A673 (cell line): Measurements from ENCODE around the gene DNAJC1. TPM values are rescaled to one million over a fixed set of nuclear protein-coding genes. Genes with fewer than 3 reads are reported as not detected.

Source experiments
- BruUV-seq: library from RNA; stranded (reverse); fragments of 400-500 nt; replicated peaks from 2 replicates; lab custom pipeline; 2021; lab: Mats Ljungman, UMichigan
- CTCF ChIA-PET: fragments of 300-600 bp; sonication (Branson Sonifier 250); formaldehyde crosslinking; loops from one replicate; lab custom pipeline; 2022; ENCODE audit warnings: antibody characterized with exemption; lab: Charles Lee
- POLR2A ChIA-PET: fragments of 300-600 bp; sonication (Branson Sonifier 250); formaldehyde crosslinking; loops from one replicate; lab custom pipeline; 2022; ENCODE audit warnings: antibody characterized with exemption; ENCODE audit not compliant: low non-redundant PET; lab: Charles Lee
- DNase-seq: peaks from one replicate; pipeline ENCODE4 v3.0.0-alpha.2; 2015; ENCODE audit warnings: low spot score
- H3K27ac ChIP-seq: fragments of 200-600 bp; sonication (generic); 2 replicates; pipeline ENCODE4 v1.5.1; 2016; ENCODE audit warnings: mixed run types, low read depth, mild to moderate bottlenecking, mixed read lengths, antibody characterized with exemption, low read length; ENCODE audit not compliant: poor library complexity, severe bottlenecking
- H3K27me3 ChIP-seq: fragments of 200-600 bp; sonication (generic); replicated peaks from 2 replicates; pipeline ENCODE4 v1.6.1; 2017; ENCODE audit warnings: mixed run types, low read depth, mild to moderate bottlenecking, mixed read lengths, antibody characterized with exemption, low read length; ENCODE audit not compliant: insufficient read depth, poor library complexity
- H3K36me3 ChIP-seq: fragments of 200-600 bp; sonication (generic); 2 replicates; pipeline ENCODE4 v1.6.1; 2016; ENCODE audit warnings: mixed run types, mild to moderate bottlenecking, mixed read lengths, antibody characterized with exemption, low read length; ENCODE audit not compliant: insufficient read depth, poor library complexity, severe bottlenecking
- H3K4me1 ChIP-seq: fragments of 200-600 bp; sonication (generic); 2 replicates; pipeline ENCODE4 v1.6.1; 2017; ENCODE audit warnings: mixed run types, mild to moderate bottlenecking, mixed read lengths, antibody characterized with exemption, low read length; ENCODE audit not compliant: insufficient read depth, poor library complexity, severe bottlenecking
- H3K4me3 ChIP-seq: fragments of 200-600 bp; sonication (generic); 2 replicates; pipeline ENCODE4 v1.5.1; 2016; ENCODE audit warnings: low read depth, mixed run types, mild to moderate bottlenecking, mixed read lengths, low read length; ENCODE audit not compliant: poor library complexity, severe bottlenecking
- H3K9me3 ChIP-seq: fragments of 200-600 bp; sonication (generic); 2 replicates; pipeline ENCODE4 v1.6.1; 2016; ENCODE audit warnings: mixed run types, low read depth, mild to moderate bottlenecking, mixed read lengths, antibody characterized with exemption, low read length; ENCODE audit not compliant: poor library complexity, severe bottlenecking
- CTCF ChIP-seq: fragments of 300-800, 200-600 bp; sonication (generic); conservative IDR thresholded peaks from 2 replicates; pipeline ENCODE4 v1.5.1; 2017; ENCODE audit warnings: low read depth, mild to moderate bottlenecking, antibody characterized with exemption, low read length, moderate library complexity, mixed read lengths
- EZH2 ChIP-seq: fragments of 200-600 bp; sonication (generic); IDR thresholded peaks from 2 replicates; pipeline ENCODE4 v1.6.1; 2017; ENCODE audit warnings: borderline replicate concordance, low read depth, mild to moderate bottlenecking, mixed read lengths, antibody characterized with exemption, low read length; ENCODE audit not compliant: poor library complexity, severe bottlenecking
- intact Hi-C: fragments of 100-400 bp; cut with micrococcal nuclease; formaldehyde crosslinking; loops from one replicate; pipeline ENCODE4 v1.10.0; 2022; ENCODE audit not compliant: unreplicated experiment
- total RNA-seq: library from RNA; stranded (reverse); gene quantifications from 2 replicates; pipeline ENCODE4 v1.2.3, GENCODE V29; 2021

Gene DNAJC1
- total RNA-seq, 1 experiment from 2014 or later: 21.2 TPM

DNA sequence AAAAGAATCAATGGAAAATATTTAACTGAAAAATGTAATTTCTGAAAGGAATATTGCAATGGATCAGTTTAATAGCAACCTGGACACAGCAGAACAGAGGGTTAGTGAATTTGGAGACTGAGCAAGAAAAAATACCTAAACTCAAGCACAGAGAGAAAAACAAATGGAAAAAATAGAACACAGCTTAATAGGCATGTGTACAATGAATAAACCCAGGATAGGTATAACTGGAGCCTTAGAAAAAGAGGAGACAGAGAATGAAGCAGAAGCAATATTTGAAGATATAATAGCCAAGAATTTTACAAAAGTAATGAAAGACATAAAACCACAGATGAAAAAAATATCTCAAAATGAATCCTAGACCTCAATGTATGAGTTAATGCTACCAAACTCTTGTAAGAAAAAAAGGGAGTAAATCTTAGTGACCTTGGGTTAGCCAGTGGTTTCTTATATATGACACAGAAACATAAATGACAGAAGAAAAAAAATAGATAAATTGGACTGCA is 2.9 kb upstream of the DNAJC1 start:
- Histone ChIP-seq H3K27me3 (no peaks in the 10 kb centered on the region), H3K9me3 (no peaks in the 10 kb centered on the region), H3K36me3 (no peaks in the 10 kb centered on the region), H3K27ac (no peak overlapping the region), H3K4me1 (peaks cover 15% of the 10 kb centered on the region), H3K4me3 (no peak overlapping the region)
- TF ChIP-seq CTCF: no peak
- no peak for TF ChIP-seq EZH2
- DNase-seq: no peak
- ChIA-PET POLR2A (no interaction called here), CTCF (interaction anchor here (0.5 kb wide), 1 partner anchor 832 kb away, joined by 3 read pairs; no protein-coding TSS in a partner anchor)
- no TSS peak for BruUV-seq
- intact Hi-C loops: loop anchor here (10.0 kb wide), 2 partner anchors 218 to 558 kb away; no protein-coding TSS in a partner anchor

DNA sequence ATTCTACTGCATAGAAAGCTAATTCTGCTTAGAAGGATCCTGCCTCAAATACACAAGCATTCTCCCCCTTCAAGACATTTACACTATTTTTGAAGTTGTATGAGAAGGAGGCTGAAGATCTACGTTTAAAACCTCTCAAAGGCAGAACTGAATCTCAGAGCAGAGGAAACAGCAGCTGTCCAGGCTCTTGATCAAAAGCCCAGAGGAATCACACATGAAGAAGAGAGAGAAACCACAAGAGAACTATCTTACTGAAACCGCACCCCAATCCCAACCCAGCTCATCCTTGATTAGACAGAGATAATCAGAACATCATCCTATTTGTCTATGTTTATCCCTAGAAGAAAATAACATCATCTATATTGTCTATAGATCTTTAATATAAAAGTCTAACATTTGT is 2.2 kb upstream of the DNAJC1 start:
- Histone ChIP-seq H3K4me1 (peaks cover 16% of the 10 kb centered on the region), H3K27me3 (no peaks in the 10 kb centered on the region), H3K9me3 (no peaks in the 10 kb centered on the region), H3K4me3 (no peak overlapping the region), H3K27ac (no peak overlapping the region), H3K36me3 (no peaks in the 10 kb centered on the region)
- no peak for DNase-seq
- ChIA-PET CTCF (interaction anchor here (0.5 to 0.6 kb wide), 2 partner anchors 134 to 833 kb away, joined by 3 to 9 read pairs; no protein-coding TSS in a partner anchor), POLR2A (no interaction called here)
- TF ChIP-seq EZH2 (no peak), CTCF (no peak)
- no TSS peak for BruUV-seq
- intact Hi-C loops: loop anchor here (10.0 kb wide), 2 partner anchors 219 to 559 kb away; no protein-coding TSS in a partner anchor

GRCh38 chr10:22003964-22004281 is 393 bp upstream of the DNAJC1 start:
- peak overlapping the region; percentile 85 for H3K27ac ChIP-seq
- no peaks in the 10 kb centered on the region for H3K9me3 ChIP-seq
- no peak for TF ChIP-seq EZH2
- TF ChIP-seq CTCF: no peak
- intact Hi-C loops: loop anchor here (5.0 to 10.0 kb wide), 3 partner anchors 221 to 983 kb away; no protein-coding TSS in a partner anchor
- POLR2A ChIA-PET: no interaction called here
- BruUV-seq: no TSS peak
- CTCF ChIA-PET: no interaction called here
- no peaks in the 10 kb centered on the region for H3K36me3 ChIP-seq
- H3K27me3 ChIP-seq: no peaks in the 10 kb centered on the region
- peaks cover 16% of the 10 kb centered on the region for H3K4me1 ChIP-seq
- DNase-seq: no peak
- peak overlapping the region; percentile 88 for H3K4me3 ChIP-seq
